ENCODE measurements around the gene SPEG. TPM values are rescaled to one million over a fixed set of nuclear protein-coding genes. Genes with fewer than 3 reads are reported as not detected.

SPEG gene
- total RNA-seq, 1 experiment from 2014 or later = 16.7 TPM

DNA sequence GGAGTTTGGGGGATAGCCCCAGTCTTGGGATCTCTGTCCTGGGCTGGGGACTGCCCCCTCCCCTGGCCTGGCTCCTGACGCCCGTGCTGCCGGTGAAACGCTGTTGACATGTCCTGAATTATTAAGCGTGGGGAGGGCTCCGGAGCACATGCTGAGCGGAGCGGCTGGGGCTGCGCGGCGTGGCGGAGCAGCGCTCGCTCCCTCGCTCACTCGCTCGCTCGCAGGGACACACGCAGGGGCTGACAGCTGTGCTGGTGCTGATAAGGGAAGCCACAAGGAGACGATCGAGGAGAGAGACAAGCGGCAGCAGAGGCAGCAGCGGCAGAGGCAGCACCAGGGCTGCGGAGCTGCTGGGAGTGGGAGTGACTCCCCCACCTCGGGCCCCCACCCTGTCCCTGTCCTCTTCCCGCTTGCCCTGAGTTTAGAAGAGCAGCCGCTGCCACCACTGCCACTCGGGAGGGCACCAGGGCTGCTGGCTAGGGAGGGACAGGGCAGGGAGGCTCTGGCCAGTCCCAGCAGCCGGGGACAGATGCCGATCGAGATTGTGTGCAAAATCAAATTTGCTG is 79.6 kb downstream of the SPEG start, which contains the start of gene ASIC4:
Gene ASIC4 (plus strand): TSS at position 287 of the 566 bp plus-strand sequence. CDS start 243 bp downstream, at position 530.
- H3K4me3 Mint-ChIP-seq (ENCODE audit: low read depth, unreplicated experiment) = peak within 1 kb of the TSS; percentile 56
- BruUV-seq (replicated peaks) = no TSS peak
- no peak for DNase-seq
- H3K4me1 Mint-ChIP-seq (ENCODE audit: low read depth, unreplicated experiment) = peaks cover 29% of the 10 kb centered on the region
- no peak within 1 kb of the TSS for H3K27ac Mint-ChIP-seq (ENCODE audit: unreplicated experiment)
- peaks cover 28% of the 10 kb centered on the region for H3K36me3 Mint-ChIP-seq (ENCODE audit: insufficient read depth, unreplicated experiment)
- CTCF ChIA-PET = interaction anchor here (0.5 to 1.9 kb wide), 4 partner anchors 15 to 53 kb away, joined by 3 to 5 read pairs (median 4); a partner anchor contains a TSS
- TF ChIP-seq, protein P1, sequence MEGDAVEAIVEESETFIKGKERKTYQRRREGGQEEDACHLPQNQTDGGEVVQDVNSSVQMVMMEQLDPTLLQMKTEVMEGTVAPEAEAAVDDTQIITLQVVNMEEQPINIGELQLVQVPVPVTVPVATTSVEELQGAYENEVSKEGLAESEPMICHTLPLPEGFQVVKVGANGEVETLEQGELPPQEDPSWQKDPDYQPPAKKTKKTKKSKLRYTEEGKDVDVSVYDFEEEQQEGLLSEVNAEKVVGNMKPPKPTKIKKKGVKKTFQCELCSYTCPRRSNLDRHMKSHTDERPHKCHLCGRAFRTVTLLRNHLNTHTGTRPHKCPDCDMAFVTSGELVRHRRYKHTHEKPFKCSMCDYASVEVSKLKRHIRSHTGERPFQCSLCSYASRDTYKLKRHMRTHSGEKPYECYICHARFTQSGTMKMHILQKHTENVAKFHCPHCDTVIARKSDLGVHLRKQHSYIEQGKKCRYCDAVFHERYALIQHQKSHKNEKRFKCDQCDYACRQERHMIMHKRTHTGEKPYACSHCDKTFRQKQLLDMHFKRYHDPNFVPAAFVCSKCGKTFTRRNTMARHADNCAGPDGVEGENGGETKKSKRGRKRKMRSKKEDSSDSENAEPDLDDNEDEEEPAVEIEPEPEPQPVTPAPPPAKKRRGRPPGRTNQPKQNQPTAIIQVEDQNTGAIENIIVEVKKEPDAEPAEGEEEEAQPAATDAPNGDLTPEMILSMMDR (IDR thresholded peaks at IDR 0.05; ENCODE audit: unreplicated experiment) = no peak
- H3K9me3 Mint-ChIP-seq (ENCODE audit: low read depth, unreplicated experiment) = no peaks in the 10 kb centered on the region
- intact Hi-C loops (cut with micrococcal nuclease; ENCODE audit: unreplicated experiment) = no loop called here
- H3K27me3 Mint-ChIP-seq (ENCODE audit: unreplicated experiment) = peaks cover 100% of the 10 kb centered on the region

DNA sequence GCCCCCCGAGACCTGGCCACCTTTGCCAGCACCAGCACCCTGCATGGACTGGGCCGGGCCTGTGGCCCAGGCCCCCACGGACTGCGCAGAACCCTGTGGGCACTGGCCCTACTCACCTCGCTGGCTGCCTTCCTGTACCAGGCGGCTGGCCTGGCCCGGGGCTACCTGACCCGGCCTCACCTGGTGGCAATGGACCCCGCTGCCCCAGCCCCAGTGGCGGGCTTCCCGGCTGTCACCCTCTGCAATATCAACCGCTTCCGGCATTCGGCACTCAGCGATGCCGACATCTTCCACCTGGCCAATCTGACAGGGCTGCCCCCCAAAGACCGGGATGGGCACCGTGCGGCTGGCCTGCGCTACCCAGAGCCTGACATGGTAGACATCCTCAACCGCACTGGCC is 80.2 kb downstream of the SPEG start:
- BruUV-seq (replicated peaks) = no TSS peak
- intact Hi-C loops (cut with micrococcal nuclease; ENCODE audit: unreplicated experiment) = no loop called here
- H3K4me3 Mint-ChIP-seq (ENCODE audit: low read depth, unreplicated experiment) = no peak overlapping the region
- CTCF ChIA-PET = interaction anchor here (0.5 to 1.9 kb wide), 3 partner anchors 15 to 54 kb away, joined by 3 to 5 read pairs (median 3); a partner anchor contains a TSS
- no peaks in the 10 kb centered on the region for H3K9me3 Mint-ChIP-seq (ENCODE audit: low read depth, unreplicated experiment)
- no peak overlapping the region for H3K27ac Mint-ChIP-seq (ENCODE audit: unreplicated experiment)
- peaks cover 26% of the 10 kb centered on the region for H3K4me1 Mint-ChIP-seq (ENCODE audit: low read depth, unreplicated experiment)
- H3K27me3 Mint-ChIP-seq (ENCODE audit: unreplicated experiment) = peaks cover 100% of the 10 kb centered on the region
- peaks cover 22% of the 10 kb centered on the region for H3K36me3 Mint-ChIP-seq (ENCODE audit: insufficient read depth, unreplicated experiment)
- TF ChIP-seq, protein P1 (IDR thresholded peaks at IDR 0.05; ENCODE audit: unreplicated experiment) = no peak
- no peak for DNase-seq

DNA sequence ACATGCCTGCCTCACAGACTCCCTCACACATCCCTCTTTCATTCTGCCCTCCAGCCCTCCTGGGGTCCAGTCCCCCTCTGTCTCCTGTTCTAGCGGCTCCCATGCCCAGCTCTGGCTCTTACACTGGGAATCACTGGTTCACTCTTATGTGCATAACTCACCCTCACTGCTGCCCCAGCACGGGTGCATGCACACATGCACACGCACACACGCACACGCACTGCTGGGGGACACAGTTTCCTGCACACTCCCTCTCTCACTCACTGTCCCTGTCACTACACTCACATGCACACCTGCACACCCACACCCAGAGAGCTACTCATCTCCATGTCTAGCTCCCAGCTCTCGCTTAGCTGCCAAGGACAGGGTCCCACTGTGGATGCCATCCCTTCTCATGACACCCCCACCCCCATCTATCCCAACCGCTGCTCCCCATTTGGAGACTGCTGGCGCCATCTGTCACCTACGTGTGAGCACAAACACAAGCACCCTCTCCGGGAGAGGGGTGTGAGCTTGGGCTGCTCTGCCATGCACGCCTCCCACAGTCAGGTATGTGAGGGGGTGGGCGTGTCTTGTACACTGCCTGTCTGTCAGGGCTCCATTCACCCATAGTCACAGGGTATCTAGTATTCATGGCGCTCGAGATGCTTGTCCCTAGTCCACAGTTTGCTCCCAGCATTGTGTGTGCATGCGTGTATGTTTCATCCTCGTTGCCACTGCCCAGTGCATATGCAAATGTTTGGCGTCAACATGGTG is 81.4 kb downstream of the SPEG start:
- BruUV-seq (replicated peaks) = no TSS peak
- no peak overlapping the region for H3K27ac Mint-ChIP-seq (ENCODE audit: unreplicated experiment)
- DNase-seq = no peak
- H3K9me3 Mint-ChIP-seq (ENCODE audit: low read depth, unreplicated experiment) = no peaks in the 10 kb centered on the region
- no peak overlapping the region for H3K4me3 Mint-ChIP-seq (ENCODE audit: low read depth, unreplicated experiment)
- CTCF ChIA-PET = interaction anchor here (1.9 kb wide), 1 partner anchor 21 kb away, joined by 5 read pairs; a partner anchor contains a TSS
- TF ChIP-seq, protein P1 (IDR thresholded peaks at IDR 0.05; ENCODE audit: unreplicated experiment) = no peak
- H3K27me3 Mint-ChIP-seq (ENCODE audit: unreplicated experiment) = peaks cover 100% of the 10 kb centered on the region
- intact Hi-C loops (cut with micrococcal nuclease; ENCODE audit: unreplicated experiment) = no loop called here
- H3K36me3 Mint-ChIP-seq (ENCODE audit: insufficient read depth, unreplicated experiment) = peaks cover 10% of the 10 kb centered on the region
- H3K4me1 Mint-ChIP-seq (ENCODE audit: low read depth, unreplicated experiment) = peaks cover 19% of the 10 kb centered on the region

DNA sequence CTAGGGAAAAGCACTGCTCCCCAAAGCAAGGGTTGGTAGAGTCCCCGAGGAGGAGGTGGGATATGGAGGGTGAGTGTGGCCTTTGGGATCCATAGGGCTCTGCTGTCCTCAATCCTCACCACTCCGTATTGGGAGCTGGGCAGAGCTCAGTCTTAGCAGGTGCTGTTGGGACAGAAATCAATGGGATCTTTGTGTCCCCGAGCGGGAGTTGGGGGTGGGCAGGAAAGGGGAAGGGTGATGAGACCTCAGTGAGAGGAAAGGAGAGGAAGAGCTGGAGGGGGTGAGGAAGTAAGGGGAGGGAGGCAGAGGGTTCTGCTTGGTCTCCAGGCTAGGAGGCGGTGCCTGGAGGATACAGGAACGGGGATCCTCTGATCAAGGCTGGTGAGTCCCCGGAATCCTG is 82.2 kb downstream of the SPEG start:
- H3K27me3 Mint-ChIP-seq (ENCODE audit: unreplicated experiment) = peaks cover 100% of the 10 kb centered on the region
- H3K4me3 Mint-ChIP-seq (ENCODE audit: low read depth, unreplicated experiment) = no peak overlapping the region
- H3K4me1 Mint-ChIP-seq (ENCODE audit: low read depth, unreplicated experiment) = peaks cover 27% of the 10 kb centered on the region
- CTCF ChIA-PET = interaction anchor here (0.5 kb wide), 1 partner anchor 84 kb away, joined by 3 read pairs; no protein-coding TSS in a partner anchor
- no TSS peak for BruUV-seq (replicated peaks)
- no peak for DNase-seq
- no peak overlapping the region for H3K27ac Mint-ChIP-seq (ENCODE audit: unreplicated experiment)
- H3K36me3 Mint-ChIP-seq (ENCODE audit: insufficient read depth, unreplicated experiment) = peaks cover 9% of the 10 kb centered on the region
- TF ChIP-seq, protein P1 (IDR thresholded peaks at IDR 0.05; ENCODE audit: unreplicated experiment) = no peak
- H3K9me3 Mint-ChIP-seq (ENCODE audit: low read depth, unreplicated experiment) = no peaks in the 10 kb centered on the region
- intact Hi-C loops (cut with micrococcal nuclease; ENCODE audit: unreplicated experiment) = no loop called here

All from Calu3 (cell line).